Measurements from ENCODE around the gene ELOVL5.

Gene ELOVL5

GRCh38 chr6:53302678-53303360 is 45.9 kb downstream of the ELOVL5 start:
- DNase-seq, result no peak

GRCh38 chr6:53301801-53302537 is 46.8 kb downstream of the ELOVL5 start:
- no peak for DNase-seq

- no peak for DNase-seq
Observed at GRCh38 chr6:53300656-53301551, 47.8 kb downstream of the ELOVL5 start.

- no peak for DNase-seq
Observed at GRCh38 chr6:53299331-53300005, 49.3 kb downstream of the ELOVL5 start.

DNA sequence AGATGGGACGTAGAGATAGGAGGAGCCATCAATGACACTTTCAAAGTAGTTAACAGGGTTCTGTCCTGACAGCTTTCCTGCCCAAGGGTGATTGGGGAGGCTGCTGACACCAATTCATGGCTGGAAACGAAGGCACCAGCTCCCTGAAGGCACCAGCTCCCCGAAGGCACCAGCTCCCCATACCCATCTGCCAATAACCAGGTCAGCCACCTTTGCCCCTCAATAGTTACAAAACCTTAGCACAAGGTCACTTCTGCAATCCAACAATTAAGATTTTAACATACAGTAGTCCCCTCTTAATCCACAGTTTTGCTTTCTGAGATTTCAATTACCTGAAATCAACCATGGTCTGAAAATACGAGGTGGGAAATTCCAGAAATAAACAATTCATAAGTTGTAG is 51.7 kb downstream of the ELOVL5 start:
- no peak for DNase-seq

GRCh38 chr6:53295176-53295575 is 53.6 kb downstream of the ELOVL5 start:
- no peak for DNase-seq

- no peak for DNase-seq
Observed at GRCh38 chr6:53294611-53295010, 54.1 kb downstream of the ELOVL5 start.

DNA sequence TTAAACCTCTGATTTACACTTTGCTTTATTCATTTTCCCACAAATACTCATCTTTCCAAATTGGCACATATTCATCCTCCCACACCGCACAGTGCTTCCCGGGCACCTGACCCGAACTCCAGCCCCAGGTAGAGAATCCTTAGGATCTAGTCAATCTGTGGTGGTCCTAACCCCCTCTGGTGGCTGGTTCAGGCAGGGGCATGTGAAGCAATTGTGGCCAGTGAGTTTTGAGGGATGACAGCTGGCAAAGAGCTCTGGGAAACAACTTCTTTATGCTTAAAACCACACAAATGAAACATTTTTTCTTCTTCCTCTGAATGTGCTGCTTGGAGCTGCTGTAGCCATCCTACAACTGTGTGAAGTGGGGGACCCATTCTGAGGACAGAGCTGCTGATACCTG is 54.7 kb downstream of the ELOVL5 start:
- no peak for DNase-seq

- DNase-seq, result no peak
Observed at GRCh38 chr6:53293691-53294090, 55.1 kb downstream of the ELOVL5 start.

DNA sequence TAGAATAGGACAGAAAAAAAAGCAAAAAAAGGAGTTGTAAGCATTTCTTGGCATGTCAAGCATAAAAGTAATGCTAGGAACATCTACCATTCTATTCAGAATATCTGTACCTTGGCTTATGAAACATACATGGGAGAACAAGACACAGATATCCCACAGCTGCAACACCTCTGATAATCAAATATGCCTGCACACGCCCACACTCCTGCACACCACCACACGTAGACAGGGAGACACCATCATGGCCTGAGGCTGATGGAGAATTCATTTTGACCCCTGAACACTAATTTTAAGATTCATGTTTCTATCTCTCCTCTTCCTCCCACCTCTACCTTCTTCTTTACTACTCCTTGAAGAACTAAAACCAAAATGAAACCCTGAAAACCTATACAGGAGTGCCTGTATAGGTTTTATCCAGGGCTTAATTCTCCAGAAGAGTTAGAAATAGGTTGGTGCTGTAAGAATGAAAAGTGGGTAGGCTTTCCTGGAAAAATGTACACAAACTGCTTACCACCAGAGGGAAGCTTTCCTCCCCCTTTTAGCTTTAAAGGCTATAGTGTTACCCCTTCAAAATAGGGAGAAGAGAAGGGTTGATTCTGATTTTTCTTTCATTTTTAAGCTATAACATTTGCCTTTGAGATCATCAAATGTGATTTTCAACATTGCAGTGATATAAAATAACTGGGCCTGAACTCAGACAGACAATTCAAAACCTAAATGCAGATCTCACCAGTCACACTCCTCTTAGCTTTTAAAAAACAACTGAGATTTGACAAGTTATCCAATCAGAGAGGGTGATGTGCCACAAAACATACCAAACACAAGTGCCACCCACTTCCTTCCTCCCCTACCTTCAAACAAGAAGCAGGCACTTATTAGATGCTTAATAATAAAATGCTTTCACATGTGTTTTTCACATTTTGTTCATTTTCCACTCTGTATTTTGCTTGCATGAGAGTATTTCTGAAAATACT is 57.9 kb downstream of the ELOVL5 start:
- DNase-seq, result no peak

DNA sequence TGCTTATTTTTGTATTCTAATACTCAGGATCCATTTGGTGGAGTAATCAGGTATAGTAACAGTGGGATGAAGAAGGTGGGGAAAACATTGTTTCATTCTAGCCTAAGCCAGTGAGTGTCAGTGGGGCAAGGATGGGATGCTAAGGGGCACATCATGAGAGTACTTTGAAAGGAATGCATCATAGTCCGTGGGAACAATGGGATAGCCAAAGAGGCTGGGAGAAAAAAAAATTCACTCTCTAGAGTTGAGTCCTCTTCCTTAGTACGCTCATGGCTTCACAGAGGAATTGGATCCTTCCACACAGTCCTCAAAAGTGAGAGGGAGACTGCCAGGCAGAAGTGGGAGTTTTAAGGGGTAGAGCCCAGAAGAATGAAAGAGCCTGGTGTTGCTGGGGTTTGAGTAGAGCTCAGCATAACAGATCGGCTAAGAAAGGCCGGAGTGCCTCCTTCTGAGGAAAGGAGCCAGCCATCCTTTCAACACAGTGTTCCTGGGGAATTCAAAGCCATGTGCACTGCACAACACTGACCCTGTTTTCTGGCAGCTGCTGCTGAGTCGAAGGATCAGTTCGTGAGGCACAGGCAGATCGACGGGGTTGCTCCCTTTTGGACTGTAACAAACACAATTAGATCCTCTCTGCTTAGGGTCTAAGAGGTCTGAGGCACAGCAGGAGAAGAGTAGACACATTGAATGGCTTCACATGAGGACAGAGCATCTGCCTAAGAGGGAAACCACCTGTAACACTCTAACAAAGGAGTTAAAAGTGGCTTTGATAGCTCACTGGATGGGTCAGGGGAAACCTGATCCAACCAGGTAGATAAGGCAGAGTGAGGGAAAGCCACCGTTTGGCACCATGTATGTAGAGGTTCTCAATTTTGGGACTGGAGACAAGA is 61.2 kb downstream of the ELOVL5 start:
- no peak for DNase-seq

- DNase-seq, result no peak
Observed at GRCh38 chr6:53284901-53285300, 63.8 kb downstream of the ELOVL5 start.

GRCh38 chr6:53282741-53283140 is 66.0 kb downstream of the ELOVL5 start:
- no peak for DNase-seq

DNA sequence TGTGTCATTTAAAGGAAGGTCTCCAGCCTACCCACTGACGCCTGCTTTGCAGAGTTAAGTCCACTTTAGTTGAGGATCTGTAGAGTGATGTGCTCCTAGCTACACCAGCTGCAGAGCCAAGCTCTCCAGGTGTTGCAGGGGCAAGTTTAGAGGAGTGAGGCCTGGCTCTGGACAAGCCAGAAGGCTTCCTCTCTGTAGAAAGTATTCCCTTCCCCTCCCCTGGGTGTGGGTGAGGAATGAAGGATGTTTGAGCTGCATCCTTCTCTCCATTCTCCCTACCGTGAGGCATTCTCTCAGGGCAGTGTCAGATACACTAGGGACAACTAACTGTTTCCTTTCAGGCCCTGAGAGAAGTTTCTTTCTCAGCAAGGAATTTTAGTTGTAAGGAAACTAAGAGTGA is 66.5 kb downstream of the ELOVL5 start:
- DNase-seq, result no peak

DNA sequence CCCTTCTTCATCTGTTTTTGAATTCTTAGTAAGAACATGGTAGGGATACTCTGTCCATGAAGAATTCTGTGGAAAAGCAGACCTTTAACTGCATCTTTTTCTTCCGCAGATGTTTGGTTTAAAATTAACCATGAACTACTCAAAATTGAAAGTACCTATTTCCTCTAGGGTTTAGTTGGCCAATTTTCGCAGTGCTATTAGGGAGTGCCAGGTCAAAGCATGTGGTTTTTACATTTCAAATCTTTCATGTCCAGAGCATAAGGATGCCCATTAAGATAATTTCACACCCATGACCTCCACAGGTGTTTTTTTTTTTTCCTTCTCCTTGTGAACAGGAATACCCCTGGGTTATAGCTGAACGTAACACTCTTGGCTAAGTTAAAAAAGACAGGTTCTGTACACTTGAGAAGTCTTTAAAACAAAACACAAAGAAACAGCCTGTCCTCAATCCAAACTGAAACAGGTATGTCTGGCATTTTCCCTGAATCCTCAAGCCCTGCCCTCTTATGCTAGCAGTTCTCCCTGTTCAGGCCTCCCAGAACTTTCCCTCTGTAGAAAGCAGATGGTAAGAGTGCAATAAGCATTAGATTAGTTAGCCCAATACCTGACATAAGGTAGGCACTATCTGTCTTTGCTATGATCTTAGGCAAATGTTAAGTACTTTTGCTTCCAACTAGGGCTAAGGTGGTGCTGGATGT is 67.1 kb downstream of the ELOVL5 start:
- no peak for DNase-seq

DNA sequence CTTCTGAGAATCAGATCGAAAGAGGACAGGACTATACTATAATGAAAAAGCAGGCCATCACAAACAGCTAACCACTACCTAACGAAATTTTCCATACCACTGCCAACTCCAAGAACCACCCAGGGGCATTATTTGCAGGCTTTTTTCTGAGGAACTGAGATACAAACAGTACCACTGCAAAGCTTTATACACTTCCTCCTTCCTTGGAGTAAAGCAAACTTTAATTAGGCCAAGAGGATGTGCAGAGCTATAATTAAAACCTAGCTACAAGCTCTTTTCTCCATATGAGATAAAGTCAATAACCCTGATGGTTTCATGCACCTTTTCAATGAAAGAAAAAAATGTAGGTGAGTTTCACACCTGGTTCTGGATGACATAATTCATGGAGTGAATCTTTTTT is 68.5 kb downstream of the ELOVL5 start:
- DNase-seq, result no peak

GRCh38 chr6:53279293-53279692 is 69.5 kb downstream of the ELOVL5 start:
- DNase-seq, result no peak

DNA sequence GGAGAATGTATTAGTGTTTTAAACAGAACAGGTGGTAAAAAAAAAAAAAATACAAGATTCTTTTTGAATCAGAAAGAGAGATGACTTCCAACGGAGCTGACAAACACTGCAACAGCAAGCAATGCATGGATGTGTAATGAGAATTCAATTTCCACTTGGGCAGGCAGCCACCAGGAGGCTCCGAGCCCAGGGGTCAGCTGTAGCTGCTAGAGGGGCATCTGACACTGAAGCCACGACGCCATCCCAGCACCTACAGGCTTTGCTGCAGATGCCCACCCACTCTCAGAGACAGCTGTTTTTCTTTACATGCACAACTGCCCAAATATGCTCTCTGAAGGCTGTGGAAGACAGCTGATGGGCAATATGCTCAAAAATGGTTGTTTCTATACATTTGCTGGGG is 75.4 kb downstream of the ELOVL5 start:
- no peak for DNase-seq

GRCh38 chr6:53269827-53270226 is 78.9 kb downstream of the ELOVL5 start:
- no peak for DNase-seq

Data from stimulated activated naive CD4-positive, alpha-beta T cell treated with Interleukin-2 at 50 U/mL for 16 hours (primary cell).